HG03175 (cell line): ENCODE results near the gene RAP1GAP.
"Not testable (repeated sequence)": the region's sequence is repeated elsewhere in the genome, so short reads cannot be mapped to it uniquely, and the experiment has no call there.

Source experiments
- ATAC-seq: cut with Tn5 transposase; IDR thresholded peaks from one replicate; pipeline ENCODE4 v1.9.1; 2021; ENCODE audit warnings: mild to moderate bottlenecking, moderate library complexity; ENCODE audit not compliant: unreplicated experiment

Gene RAP1GAP

DNA sequence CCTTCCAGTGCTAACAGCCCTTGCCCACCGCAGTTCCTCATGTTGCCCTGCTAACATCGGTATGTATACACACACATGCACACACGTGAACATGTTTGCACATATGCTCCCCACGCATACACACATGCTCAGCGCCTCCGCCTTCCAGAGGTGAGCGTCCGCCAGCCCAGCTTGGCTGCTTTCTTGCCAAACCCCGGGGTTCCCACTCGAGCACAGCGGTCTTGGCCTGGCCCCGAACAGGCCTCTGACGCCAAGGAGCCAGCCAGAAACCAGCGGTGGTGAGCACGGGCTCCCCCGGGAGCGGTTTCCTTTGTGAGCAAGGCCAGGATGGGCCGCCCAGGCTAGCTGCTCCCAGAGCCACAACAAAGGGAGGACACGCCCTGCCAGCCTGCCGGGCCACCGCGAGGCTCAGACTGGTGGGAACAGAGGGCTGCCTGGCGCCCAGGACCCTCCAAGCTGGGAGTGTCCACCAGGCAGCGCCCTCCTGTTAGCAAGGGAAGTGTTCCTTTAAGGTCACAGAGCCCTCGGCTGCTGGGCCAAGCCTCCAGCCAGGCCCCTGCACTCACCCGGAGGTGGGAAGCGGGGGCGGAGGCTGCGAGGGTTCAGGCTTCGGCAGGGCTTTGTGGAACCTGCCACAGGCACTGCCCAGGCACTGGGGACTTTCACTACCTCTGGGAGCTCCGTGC, 94.5 kb downstream of the RAP1GAP start:
- no peak for ATAC-seq

DNA sequence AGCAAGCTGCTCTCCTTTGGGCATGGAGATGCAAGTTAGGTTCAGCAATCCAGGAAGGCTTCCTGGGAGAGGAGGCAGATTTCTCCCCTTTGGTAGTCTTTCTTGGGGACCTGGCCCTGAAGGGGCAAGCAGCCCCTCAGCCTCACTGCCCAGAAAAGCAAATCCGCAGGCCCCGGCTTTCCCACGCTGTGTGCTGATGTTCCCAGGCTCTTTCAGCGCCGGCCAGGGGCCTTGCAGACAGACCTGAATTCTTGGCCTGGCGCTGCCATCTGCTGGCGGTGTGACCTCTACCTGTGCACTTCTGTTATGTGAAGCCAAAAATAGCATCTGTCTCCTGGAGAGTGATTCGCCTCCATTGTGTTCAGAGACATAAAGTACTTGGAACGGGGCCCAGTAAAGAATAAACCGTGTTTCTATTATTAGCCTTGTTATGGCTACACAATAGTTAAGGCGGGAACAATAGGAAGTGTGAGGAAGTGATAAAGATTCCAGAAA, 95.1 kb downstream of the RAP1GAP start:
- no peak for ATAC-seq

DNA sequence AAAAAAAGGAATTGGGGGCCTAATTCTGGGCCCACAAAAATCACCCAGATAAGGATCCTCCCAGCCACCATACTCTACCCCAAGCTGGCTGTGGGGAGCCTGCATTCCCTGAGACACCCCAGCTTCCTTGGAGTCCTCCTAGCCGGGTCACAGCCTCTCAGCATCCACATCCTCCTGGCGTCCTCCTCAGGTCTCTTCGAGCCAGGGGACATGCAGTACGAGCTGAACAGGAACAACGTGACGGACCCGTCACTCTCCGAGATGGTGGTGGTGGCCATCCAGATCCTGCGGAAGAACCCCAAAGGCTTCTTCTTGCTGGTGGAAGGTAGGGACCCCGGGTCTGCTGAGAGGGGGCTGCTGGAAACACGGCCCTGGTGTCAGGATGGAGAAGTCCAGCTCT, 95.7 kb downstream of the RAP1GAP start:
- ATAC-seq = no peak

DNA sequence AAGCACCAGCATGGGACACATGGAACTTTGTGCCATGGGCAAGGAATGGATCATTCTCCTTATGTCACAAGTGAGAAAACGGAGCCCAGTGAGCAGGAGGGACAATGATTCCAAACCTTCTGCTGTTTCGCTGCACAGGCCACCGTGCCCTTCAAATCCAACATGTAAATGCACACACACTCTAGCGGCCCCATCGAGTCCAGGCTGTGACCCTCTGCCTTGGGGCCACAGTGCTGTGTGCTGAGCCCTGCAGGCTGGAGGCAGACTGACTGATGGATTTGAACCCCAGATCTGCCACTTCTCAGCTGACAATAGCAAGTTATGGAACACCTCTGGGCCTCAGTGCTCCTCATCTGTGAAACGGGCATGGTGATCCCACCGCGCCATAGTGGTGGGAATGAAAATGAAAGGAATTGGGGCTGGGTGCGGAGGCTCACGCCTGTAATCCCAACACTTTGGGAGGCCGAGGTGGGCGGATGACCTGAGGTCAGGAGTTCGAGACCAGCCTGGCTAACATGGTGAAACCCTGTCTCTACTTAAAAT, 96.4 kb downstream of the RAP1GAP start:
- no peak for ATAC-seq

DNA sequence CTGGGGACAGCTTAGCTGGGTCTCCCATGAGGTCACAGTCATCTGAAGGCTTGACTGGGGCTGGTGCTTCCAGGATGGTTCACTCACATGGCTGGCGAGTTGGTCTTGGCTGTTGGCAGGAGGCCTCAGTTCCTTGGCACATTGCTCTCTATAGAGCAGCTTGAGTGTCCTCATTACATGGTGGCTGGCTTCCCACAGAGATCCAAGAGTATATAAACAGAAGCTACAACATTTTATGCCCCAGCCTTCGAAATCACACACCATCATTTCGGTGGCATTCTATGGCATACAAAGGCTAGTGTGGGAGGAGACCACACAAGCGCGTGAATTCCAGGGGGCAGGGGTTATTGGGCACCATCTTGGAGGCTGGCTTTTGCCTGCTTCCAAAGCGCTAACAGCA, 96.9 kb downstream of the RAP1GAP start:
- no peak for ATAC-seq

DNA sequence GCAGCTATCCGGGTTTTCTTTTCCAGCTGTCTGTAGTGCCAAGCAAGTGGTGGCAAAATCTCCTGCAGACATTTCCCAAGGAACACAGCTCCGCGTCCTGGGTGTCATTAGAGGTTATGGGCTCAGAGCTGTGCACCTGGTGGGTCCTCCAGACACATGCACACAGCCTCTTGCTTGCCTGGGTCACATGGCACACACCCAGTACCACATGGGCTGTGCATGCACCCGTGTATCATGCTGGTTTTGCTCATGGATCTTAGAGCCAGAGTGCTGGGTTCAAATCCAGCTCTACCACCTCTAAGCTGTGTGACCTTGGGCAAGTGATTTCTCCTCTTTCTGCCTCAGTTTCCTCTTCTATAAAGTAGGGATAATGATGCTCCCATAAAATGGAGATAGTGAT, 98.3 kb downstream of the RAP1GAP start:
- no peak for ATAC-seq

DNA sequence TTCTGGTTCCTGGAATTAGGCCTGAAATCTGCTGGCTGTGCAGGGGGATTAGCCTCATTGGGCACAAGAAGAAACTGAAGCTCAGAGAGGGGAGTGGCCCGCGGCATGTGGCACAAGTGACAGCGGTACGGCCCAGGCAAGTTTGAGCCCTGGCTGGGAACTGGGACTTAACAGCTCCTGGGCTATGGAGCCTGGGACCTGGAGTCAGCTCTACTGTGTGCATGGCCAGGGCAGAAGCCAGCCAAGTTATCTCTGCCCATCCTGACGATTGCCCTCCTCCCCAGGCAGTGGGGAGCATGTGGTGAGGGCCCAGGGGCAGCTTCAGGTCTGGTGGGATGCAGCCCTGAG, 98.7 kb downstream of the RAP1GAP start:
- ATAC-seq = no peak

DNA sequence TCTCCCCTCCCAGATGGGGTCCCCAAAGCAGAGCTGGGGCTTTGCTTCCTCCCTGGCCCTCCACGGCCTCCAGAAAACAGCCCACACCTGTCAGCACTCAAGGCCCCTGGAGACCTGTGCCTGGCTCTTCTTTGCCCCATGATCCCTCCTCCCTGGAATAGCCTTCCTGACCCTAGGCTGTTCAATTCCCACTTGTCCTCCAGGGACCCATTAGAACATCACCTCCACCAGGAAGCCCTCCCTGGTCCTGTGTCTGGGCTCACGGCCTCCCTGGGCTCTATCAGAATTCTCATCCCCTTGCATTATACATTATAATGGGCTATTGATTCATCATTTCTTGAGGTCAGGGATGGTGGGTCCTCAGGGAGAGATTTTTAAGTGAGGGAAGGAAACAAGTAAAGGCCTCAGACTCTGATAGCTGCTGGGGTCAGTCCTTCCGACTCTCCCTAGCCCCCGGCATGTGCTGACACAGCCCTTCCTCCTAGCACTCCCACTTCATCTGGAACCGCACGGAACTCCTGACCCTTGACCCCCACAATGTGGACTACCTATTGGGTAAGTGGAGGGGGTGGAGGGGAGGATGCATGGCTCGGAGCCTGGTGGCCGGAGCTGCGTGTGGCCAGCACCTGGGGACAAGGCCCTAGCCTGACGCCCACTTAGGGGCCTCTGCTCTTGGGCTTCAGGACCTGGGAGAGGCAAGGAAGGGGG, 99.2 kb downstream of the RAP1GAP start:
- no peak for ATAC-seq

DNA sequence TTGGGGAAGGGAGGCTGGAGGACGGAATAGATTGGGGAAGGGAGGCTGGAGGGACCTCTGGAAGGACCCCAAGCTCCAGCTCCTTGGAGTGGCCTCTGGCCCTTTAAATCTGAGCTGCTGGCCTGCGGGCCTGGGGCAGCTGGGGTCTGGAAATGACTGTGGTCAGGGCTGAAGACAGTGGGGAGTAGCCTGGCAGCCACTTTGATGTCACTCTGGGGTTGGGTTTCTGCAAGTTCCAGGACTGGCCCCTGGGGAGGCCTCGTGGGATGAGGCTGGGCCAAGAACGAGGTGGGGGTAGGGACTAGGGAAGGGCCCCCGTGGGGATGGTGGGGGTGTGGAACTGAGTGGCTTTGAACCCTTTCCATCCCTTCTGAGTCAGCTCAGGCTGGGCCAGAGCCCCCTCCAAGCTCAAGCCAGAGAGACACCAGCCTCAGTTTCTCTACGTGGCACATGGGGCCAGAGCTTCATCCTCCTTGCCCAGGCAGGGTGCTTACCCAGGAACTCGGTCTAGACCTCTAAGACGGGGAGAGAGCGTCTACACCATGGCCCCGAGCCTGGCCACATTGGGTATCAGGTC, 100.3 kb downstream of the RAP1GAP start:
- no peak for ATAC-seq

DNA sequence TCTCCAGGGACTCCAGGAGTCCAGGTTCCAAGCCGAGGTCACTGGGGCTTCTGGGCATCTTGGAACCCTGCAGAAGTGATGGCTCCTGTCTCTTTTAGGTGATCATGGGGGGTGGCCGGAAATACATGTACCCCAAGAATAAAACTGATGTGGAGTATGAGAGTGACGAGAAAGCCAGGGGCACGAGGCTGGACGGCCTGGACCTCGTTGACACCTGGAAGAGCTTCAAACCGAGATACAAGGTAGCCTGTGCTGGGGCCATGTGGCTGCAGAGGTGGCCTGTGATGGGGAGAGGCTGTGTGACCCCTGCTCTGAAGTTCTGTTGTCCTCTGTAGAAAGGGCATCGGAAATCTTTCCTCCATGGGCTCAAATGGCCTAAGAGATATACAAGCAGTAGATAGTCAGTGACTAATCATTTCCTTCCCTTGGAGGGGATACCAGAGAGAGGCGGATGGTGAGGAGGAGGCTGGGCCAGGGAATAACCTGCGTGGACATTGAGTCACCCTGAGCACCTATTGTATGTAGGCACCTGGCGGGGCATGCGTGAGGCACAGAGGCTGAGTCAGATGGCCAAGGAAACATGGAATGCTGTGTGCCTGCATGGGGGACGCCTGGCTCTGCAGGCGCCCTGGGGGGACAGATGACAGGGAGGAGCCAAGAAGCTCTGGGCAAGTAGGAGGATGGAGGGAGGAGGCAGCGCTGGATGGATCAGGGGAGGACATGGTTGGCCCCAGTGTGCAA, 101.0 kb downstream of the RAP1GAP start:
- ATAC-seq = no peak

DNA sequence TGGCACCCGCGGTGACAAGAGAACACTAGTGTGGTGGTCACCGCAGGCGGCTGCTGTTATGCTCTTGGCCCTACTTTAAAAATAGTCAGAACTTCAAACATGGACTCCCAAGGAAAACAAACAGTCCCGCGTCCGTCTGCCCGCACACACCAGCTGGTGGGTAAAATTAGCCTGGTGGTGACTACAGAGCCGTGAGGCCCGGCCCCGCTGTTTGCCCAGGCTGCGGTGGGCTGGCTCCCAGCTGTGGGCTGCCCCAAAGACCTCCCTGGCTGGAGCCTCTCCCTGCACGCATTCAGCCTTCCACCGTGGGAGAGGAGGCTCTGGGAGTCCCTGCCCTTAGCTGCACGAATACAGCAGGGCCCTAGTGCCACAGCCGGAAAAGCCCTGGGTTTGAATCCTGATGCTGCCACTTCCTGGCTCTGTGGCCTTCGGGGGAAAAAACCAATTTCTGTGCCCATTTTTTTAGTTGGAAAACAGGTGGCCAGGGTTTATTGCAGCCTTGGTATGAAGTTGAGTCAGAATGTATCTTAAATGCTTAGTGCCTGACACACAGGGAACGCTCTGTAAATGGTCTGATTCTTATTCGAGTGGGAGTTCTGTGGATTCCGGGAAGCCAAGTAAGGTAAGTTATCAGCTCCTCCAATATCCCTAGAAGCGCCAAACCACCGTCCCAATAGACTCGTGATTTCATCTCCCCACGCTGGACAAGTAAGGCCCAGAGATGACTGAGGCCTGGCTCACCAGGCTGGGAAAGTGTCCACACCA, 101.7 kb downstream of the RAP1GAP start:
- no peak for ATAC-seq

DNA sequence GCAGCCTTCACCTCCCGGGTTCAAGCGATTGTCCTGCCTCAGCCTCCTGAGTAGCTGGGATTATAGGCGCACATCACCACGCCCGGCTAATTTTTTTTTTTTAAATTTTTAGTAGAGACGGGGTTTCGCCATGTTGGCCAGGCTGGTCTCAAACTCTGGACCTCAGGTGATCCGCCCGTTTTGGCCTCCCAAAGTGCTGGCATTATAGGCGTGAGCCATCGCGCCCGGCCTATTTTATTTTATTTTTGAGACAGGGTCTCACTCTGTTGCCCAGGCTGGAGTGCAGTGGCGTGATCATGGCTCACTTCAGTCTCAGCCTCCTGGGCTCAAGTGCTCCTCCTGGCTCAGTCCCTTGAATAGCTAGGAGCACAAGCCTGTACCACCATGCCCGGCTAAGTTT, 102.8 kb downstream of the RAP1GAP start:
- not testable (repeated sequence) for ATAC-seq

DNA sequence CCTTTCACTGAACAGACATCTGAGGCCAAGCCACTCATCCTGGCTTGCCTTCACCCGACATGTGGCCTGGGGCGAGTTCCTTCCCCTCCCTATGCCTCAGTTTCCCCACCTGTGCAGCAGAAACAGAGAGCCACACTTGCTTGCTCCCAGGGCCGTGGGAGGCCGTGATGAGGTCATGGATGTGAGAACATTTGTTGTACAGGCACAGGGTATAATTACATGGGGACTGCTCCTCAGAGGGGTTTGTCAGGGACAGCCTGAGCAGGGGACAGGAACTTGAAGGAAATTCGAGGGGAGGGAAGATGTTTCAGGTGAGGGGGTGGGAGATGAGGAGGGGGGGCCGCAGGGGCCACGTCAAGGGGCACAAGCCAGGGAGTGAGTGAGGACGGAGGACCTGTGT, 103.9 kb downstream of the RAP1GAP start:
- no peak for ATAC-seq

DNA sequence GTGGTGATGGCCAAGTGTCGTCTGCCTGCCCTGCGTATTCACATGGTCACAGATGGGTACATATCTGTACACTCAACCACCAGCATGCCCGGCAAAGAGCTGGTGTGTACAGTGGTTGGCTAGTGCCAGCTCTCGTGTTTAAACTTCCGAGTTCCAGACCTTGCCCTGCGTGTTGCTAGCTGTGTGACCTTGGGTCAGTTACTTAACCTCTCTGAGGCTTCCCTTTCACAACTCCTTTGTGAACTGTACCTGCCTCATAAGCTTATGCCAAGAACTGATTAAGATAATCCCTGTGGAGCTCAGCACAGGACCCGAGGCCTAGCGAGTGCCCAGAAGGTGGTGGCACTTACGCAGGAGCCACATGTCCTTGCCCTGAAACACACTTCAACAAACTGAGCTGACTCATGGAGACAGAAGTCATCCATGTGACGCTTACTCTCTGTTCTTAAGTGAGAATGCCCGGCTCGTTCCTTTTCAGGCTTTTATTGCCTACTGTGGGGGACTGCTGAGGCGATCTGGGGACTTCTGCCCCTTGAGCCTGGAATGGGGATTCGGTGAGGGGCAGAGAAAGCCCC, 104.5 kb downstream of the RAP1GAP start:
- ATAC-seq = no peak

DNA sequence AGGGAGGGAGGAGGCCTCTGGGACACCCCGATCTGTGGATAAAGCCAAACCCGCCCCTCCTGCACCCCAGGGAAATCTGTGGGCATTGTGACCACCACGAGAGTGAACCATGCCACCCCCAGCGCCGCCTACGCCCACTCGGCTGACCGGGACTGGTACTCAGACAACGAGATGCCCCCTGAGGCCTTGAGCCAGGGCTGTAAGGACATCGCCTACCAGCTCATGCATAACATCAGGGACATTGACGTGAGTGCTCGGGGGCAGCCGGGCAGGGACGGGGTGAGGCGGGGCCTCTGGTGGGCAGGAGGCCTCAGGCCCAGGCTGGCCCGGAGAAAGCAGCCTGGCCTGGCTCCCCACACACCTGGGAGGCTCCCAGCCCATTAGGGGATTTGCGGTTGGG, 105.2 kb downstream of the RAP1GAP start:
- ATAC-seq = no peak

DNA sequence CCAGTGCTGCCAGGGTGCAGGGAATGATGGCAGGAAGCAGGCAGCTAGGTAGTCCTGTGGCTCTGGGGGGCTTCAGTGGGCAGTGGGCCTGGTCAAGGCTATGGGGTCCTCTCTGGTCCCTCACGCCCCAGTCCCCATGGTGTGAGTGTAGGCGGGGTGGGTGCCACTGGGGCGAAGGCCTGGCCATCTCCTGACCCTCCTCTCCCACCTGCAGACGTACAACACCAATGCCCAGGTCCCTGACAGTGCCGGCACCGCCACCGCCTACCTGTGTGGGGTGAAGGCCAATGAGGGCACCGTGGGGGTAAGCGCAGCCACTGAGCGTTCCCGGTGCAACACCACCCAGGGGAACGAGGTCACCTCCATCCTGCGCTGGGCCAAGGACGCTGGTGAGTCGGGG, 106.3 kb downstream of the RAP1GAP start:
- no peak for ATAC-seq

DNA sequence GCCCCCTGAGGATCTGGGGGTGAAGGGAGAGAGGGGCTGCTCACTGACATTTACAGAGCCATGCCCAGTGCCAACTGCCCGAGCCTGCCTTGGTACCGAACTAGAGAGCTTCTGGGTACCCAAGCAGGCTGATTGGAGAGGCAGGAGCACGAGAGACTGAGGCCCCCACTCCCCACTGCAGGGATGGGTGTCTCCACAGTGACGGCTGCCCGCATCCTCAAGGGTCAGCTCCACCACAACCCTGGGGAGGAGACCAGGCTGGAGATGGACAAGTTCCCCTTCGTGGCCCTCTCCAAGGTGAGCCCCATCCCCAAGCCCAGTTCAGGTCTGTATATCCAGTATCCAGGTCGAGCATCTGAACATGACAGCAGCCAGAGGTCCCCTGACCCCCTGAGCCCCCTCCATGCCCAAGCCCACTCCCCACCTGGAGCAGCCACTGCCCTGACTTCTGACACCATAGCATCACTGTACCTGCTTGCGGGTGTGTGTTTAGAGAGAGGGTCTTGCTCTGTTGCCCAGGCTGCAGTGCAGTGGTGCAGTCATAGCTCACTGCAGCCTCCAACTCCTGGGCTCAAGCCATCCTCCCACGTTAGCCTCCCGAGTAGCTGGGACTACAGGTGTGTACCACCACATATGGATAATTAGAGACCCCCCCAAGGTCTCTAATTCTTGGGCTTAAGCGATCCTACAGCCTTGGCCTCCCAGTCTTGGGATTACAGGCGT, 108.1 kb downstream of the RAP1GAP start:
- ATAC-seq = no peak

DNA sequence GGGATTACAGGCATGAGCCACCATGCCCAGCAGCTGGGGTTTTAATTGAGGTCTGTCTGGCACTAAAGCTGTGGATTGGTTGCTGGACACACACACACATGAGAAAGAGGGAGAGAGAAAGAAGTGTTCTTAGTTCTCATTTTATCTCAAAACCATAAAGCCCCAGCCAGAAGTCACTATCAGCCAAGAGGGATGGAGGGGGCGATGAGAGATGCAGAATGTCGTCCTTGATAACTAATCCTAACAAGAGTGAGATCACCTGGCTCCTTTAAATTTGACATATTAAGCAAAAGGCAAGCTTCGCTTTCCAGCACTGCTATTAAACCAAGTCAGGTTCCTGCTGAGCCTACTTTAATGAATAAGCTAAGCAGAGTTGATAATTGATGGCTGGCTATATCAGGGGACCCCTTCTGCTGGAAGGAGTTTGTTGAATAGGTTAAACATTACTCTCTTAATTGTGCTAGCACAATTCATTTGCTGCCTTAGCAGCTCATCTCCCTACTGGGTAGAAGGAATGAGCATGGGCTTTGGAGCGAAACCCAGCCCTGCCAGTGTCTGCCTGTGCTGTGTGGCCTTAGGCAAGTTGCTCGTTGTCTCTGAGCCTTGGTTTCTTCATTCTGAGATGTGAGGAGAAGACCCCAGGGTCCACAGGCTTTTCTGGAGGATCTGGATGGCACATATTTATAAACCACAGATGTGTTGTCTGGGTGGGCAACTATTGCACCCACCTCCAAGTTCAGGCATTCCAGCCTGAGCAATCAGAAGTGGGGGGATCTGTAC, 109.2 kb downstream of the RAP1GAP start:
- no peak for ATAC-seq
